GM12878 (cell line): Measurements from ENCODE around the gene YWHAH. TPM values are rescaled to one million over a fixed set of nuclear protein-coding genes. Genes with fewer than 3 reads are reported as not detected.

Experiments
- ATAC-seq: fragments of 200-7000 bp; cut with Tn5 transposase; 3 replicates; pipeline ENCODE4 v1.9.1; 2020; ENCODE audit warnings: mild to moderate bottlenecking, moderate library complexity
- BruUV-seq: library from RNA; stranded (reverse); fragments of 400-500 nt; replicated peaks from 2 replicates; lab custom pipeline; 2021; lab: Mats Ljungman, UMichigan
- CTCF ChIA-PET: fragments of 300-600 bp; sonication (Branson Sonifier 250); formaldehyde crosslinking; extraction: SDS; loops from one replicate; lab custom pipeline; 2021; ENCODE audit warnings: inconsistent platforms; lab: Yijun Ruan, JAX
- POLR2A ChIA-PET: fragments of 350-600 bp; formaldehyde crosslinking; extraction: SDS; loops from one replicate; lab custom pipeline; 2021; ENCODE audit warnings: inconsistent platforms; lab: Charles Lee
- RAD21 ChIA-PET: fragments of 300-600 bp; sonication (Branson Sonifier 250); formaldehyde crosslinking; loops from one replicate; lab custom pipeline; 2023; ENCODE audit warnings: antibody characterized with exemption; ENCODE audit not compliant: unreplicated experiment; lab: Charles Lee
- SMC1A ChIA-PET: fragments of 300-600 bp; sonication (Branson Sonifier 250); formaldehyde crosslinking; loops from one replicate; lab custom pipeline; 2023; ENCODE audit not compliant: unreplicated experiment, uncharacterized antibody; lab: Charles Lee
- DNase-seq: peaks from one replicate; pipeline ENCODE4 v3.0.0-alpha.2; 2011; ENCODE audit warnings: low read depth, low spot score
- FAIRE-seq: peaks from 3 replicates; lab custom pipeline; 2011; peaks lifted over from hg19 to GRCh38; lab: Jason Lieb, UNC
- H2AFZ ChIP-seq: 2 replicates; pipeline ENCODE4 v1.6.0; 2011; ENCODE audit warnings: low read depth, low read length, control low read depth; ENCODE audit not compliant: control insufficient read depth
- H3K27ac ChIP-seq: 2 replicates; pipeline ENCODE4 v1.5.1; 2011; ENCODE audit warnings: control low read depth; ENCODE audit not compliant: control insufficient read depth, insufficient read depth
- H3K27me3 ChIP-seq, 2 experiments: replicated peaks in 1 of 2; 2 replicates each; pipeline versions ENCODE4 v1.6.0 to v1.6.1; 2011; ENCODE audit warnings: low read length in 1 of 2; ENCODE audit not compliant: control insufficient read depth in 2 of 2, insufficient read depth in 2 of 2
- H3K36me3 ChIP-seq, 2 experiments: 2 replicates each; pipeline ENCODE4 v1.5.1; 2011; ENCODE audit warnings: low read length in 1 of 2; ENCODE audit not compliant: control insufficient read depth in 2 of 2, insufficient read depth in 2 of 2
- H3K4me1 ChIP-seq: 2 replicates; pipeline ENCODE4 v1.6.1; 2011; ENCODE audit warnings: mild to moderate bottlenecking, low read length, moderate library complexity, mixed read lengths; ENCODE audit not compliant: control insufficient read depth, insufficient read depth
- H3K4me2 ChIP-seq: 2 replicates; pipeline ENCODE4 v1.6.0; 2011; ENCODE audit warnings: control low read depth; ENCODE audit not compliant: control insufficient read depth, insufficient read depth
- H3K4me3 ChIP-seq: fragments of 200-600 bp; sonication (generic); 2 replicates; pipeline ENCODE4 v1.5.1; 2016
- H3K79me2 ChIP-seq: 2 replicates; pipeline ENCODE4 v1.6.0; 2011; ENCODE audit warnings: low read length; ENCODE audit not compliant: control insufficient read depth, insufficient read depth
- H3K9ac ChIP-seq: 2 replicates; pipeline ENCODE4 v1.8.0; 2011; ENCODE audit warnings: low read length, control low read depth, mixed read lengths; ENCODE audit not compliant: control insufficient read depth, insufficient read depth
- H3K9me3 ChIP-seq: replicated peaks from 3 replicates; pipeline ENCODE4 v1.5.1; 2011; ENCODE audit warnings: mild to moderate bottlenecking, low read length; ENCODE audit not compliant: control insufficient read depth, insufficient read depth
- H4K20me1 ChIP-seq: 2 replicates; pipeline ENCODE4 v1.6.0; 2011; ENCODE audit not compliant: control insufficient read depth, insufficient read depth
- ATF7 ChIP-seq: fragments of 450-650 bp; IDR thresholded peaks from 2 replicates; pipeline ENCODE4 v1.6.1; 2016; ENCODE audit warnings: low read depth, mild to moderate bottlenecking
- FOXK2 ChIP-seq: fragments of 450-650 bp; IDR thresholded peaks from 2 replicates; pipeline ENCODE4 v1.6.1; 2017; ENCODE audit warnings: mild to moderate bottlenecking, moderate library complexity
- GATAD2B ChIP-seq: fragments of 450-650 bp; conservative IDR thresholded peaks from 2 replicates; pipeline ENCODE4 v1.6.1; 2017; ENCODE audit warnings: low read depth, mild to moderate bottlenecking, moderate library complexity
- KAT2A ChIP-seq: conservative IDR thresholded peaks from 2 replicates; pipeline ENCODE4 v1.6.1; 2011; ENCODE audit warnings: low read depth, low read length; ENCODE audit not compliant: control insufficient read depth
- KDM1A ChIP-seq: fragments of 200-600 bp; sonication (generic); IDR thresholded peaks from 2 replicates; pipeline ENCODE4 v1.6.1; 2016; ENCODE audit warnings: borderline replicate concordance
- LARP7 ChIP-seq: fragments of 450-650 bp; IDR thresholded peaks from 2 replicates; pipeline ENCODE4 v1.6.1; 2017; ENCODE audit warnings: mild to moderate bottlenecking
- POU2F2 ChIP-seq: IDR thresholded peaks from 3 replicates; pipeline ENCODE4 v1.6.1; 2011; ENCODE audit warnings: low read depth, mild to moderate bottlenecking, low read length, borderline replicate concordance
- RAD51 ChIP-seq: fragments of 450-650 bp; IDR thresholded peaks from 2 replicates; pipeline ENCODE4 v1.6.1; 2016; ENCODE audit warnings: moderate library complexity, mild to moderate bottlenecking, inconsistent platforms
- RUNX3 ChIP-seq: IDR thresholded peaks from 2 replicates; pipeline ENCODE4 v1.6.1; 2012; ENCODE audit warnings: low read length, inconsistent platforms
- STAT1 ChIP-seq: fragments of 450-650 bp; conservative IDR thresholded peaks from 2 replicates; pipeline ENCODE4 v1.6.1; 2014; ENCODE audit warnings: antibody characterized with exemption, mild to moderate bottlenecking
- WRNIP1 ChIP-seq: IDR thresholded peaks from 2 replicates; pipeline ENCODE4 v1.6.1; 2011; ENCODE audit warnings: low read depth, low read length, improper control_type of control experiment, borderline replicate concordance
- WGBS: methylation state at CpG from one replicate; pipeline ENCODE4 v1.1.6; 2016; ENCODE audit warnings: low lambda C conversion rate; ENCODE audit not compliant: insufficient replicate concordance, insufficient coverage; ENCODE audit errors: missing lambda C conversion rate; 5-methylcytosine and 5-hydroxymethylcytosine counted together
- in situ Hi-C: fragments of 300-500 bp; cut with MboI; formaldehyde crosslinking; loops from 9 replicates; pipeline ENCODE4 v1.14.3; 2018; ENCODE audit warnings: mixed read lengths
- intact Hi-C: fragments of 100-400 bp; cut with micrococcal nuclease; formaldehyde crosslinking; loops from one replicate; pipeline ENCODE4 v1.14.2; 2022; ENCODE audit not compliant: unreplicated experiment
- polyA plus RNA-seq, 11 experiments: library from polyadenylated mRNA; depleted of rRNA in 4 of 11; unstranded in 6 of 11; stranded (reverse) in 5 of 11; fragments of >200 nt; fragmentation: Nextera tagmentation in 4 of 11; fragmentation: Illumina TruSeq in 1 of 11; extraction: Ambion mirVana in 4 of 11; extraction: Trizol in 1 of 11; gene quantifications; 1 replicate in 1 of 11; 2 replicates in 10 of 11; pipeline versions ENCODE4 v1.2.1 to v1.2.3, GENCODE V29; 2011 to 2016; ENCODE audit warnings: inconsistent platforms in 2 of 11, missing spikeins in 2 of 11, low read depth in 1 of 11
- total RNA-seq, 4 experiments: library from RNA; depleted of rRNA in 3 of 4; stranded (reverse); fragments of >200 nt in 3 of 4; fragmentation: Illumina TruSeq in 1 of 4; extraction: Trizol in 1 of 4; gene quantifications; 2 replicates each; pipeline versions ENCODE4 v1.2.1 to v1.2.3, GENCODE V29; 2013 to 2021
- TF ChIP-seq, protein P1 (sequence below): fragments of 450-650 bp; IDR thresholded peaks from 2 replicates; pipeline ENCODE4 v1.6.1; 2017; ENCODE audit warnings: antibody characterized with exemption, mild to moderate bottlenecking, moderate library complexity
- TF ChIP-seq, protein P2 (sequence below): fragments of 450-650 bp; IDR thresholded peaks from 2 replicates; pipeline ENCODE4 v1.6.1; 2018; ENCODE audit warnings: mild to moderate bottlenecking, low read depth, moderate library complexity; ENCODE audit not compliant: partially characterized antibody
- TF ChIP-seq, protein P3 (sequence below): fragments of 450-650 bp; IDR thresholded peaks from 2 replicates; pipeline ENCODE4 v1.6.1; 2017; ENCODE audit warnings: mild to moderate bottlenecking
- TF ChIP-seq, protein P4 (sequence below): fragments of 450-650 bp; IDR thresholded peaks from 2 replicates; pipeline ENCODE4 v1.6.1; 2014; ENCODE audit warnings: mild to moderate bottlenecking

The YWHAH gene
- total and polyA plus RNA-seq, 10 of the 15 experiments (the other 5 are each of a cell fraction or from before 2014, with no cell fraction given): 34.2 to 197 (median 115) TPM

DNA sequence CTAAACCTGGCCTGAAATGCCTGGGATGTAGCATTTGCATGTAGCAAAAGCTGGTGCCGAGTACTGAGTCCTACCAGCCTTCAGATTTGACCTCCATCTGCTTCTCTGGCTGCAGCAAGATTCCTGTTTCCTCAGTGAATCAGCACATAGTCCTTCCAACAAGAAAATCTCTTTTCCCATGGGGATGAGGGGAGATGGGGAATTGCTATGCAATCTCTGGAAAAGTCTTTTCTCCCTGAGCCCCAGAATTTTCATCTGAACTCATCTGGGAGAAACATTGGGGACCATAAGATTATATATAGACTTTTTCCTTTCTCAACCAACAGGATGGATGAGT is 32.0 kb upstream of the YWHAH start:
- CTCF ChIA-PET: no interaction called here
- WGBS: 38% methylated on average over 1 of the region's 1 CpG
- H3K36me3 ChIP-seq: no peaks in the 10 kb centered on the region; a peak in 2 of 4 replicates
- no peak overlapping the region for H3K4me2 ChIP-seq
- no peaks in the 10 kb centered on the region for H3K79me2 ChIP-seq
- FAIRE-seq (no peak), DNase-seq (no peak), ATAC-seq (no peak)
- H2AFZ ChIP-seq: no peak overlapping the region
- H3K9me3 ChIP-seq: no peaks in the 10 kb centered on the region
- SMC1A ChIA-PET: no interaction called here
- peaks cover 10% of the 10 kb centered on the region for H3K4me1 ChIP-seq
- intact Hi-C loops: no loop called here
- BruUV-seq: no TSS peak
- H3K4me3 ChIP-seq: no peak overlapping the region
- in situ Hi-C loops: no loop called here
- POLR2A ChIA-PET: interaction anchor here (0.6 kb wide), 2 partner anchors 67 to 236 kb away, joined by 6 to 7 read pairs; no protein-coding TSS in a partner anchor
- RAD21 ChIA-PET: no interaction called here
- H3K9ac ChIP-seq: no peak overlapping the region
- no peak overlapping the region for H3K27ac ChIP-seq
- no peaks in the 10 kb centered on the region for H4K20me1 ChIP-seq
- no peaks in the 10 kb centered on the region for H3K27me3 ChIP-seq
- TF ChIP-seq STAT1: no peak
- no peak for TF ChIP-seq KAT2A
- TF ChIP-seq KDM1A: no peak
- TF ChIP-seq, protein P1, sequence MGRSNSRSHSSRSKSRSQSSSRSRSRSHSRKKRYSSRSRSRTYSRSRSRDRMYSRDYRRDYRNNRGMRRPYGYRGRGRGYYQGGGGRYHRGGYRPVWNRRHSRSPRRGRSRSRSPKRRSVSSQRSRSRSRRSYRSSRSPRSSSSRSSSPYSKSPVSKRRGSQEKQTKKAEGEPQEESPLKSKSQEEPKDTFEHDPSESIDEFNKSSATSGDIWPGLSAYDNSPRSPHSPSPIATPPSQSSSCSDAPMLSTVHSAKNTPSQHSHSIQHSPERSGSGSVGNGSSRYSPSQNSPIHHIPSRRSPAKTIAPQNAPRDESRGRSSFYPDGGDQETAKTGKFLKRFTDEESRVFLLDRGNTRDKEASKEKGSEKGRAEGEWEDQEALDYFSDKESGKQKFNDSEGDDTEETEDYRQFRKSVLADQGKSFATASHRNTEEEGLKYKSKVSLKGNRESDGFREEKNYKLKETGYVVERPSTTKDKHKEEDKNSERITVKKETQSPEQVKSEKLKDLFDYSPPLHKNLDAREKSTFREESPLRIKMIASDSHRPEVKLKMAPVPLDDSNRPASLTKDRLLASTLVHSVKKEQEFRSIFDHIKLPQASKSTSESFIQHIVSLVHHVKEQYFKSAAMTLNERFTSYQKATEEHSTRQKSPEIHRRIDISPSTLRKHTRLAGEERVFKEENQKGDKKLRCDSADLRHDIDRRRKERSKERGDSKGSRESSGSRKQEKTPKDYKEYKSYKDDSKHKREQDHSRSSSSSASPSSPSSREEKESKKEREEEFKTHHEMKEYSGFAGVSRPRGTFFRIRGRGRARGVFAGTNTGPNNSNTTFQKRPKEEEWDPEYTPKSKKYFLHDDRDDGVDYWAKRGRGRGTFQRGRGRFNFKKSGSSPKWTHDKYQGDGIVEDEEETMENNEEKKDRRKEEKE: no peak
- TF ChIP-seq, protein P2, sequence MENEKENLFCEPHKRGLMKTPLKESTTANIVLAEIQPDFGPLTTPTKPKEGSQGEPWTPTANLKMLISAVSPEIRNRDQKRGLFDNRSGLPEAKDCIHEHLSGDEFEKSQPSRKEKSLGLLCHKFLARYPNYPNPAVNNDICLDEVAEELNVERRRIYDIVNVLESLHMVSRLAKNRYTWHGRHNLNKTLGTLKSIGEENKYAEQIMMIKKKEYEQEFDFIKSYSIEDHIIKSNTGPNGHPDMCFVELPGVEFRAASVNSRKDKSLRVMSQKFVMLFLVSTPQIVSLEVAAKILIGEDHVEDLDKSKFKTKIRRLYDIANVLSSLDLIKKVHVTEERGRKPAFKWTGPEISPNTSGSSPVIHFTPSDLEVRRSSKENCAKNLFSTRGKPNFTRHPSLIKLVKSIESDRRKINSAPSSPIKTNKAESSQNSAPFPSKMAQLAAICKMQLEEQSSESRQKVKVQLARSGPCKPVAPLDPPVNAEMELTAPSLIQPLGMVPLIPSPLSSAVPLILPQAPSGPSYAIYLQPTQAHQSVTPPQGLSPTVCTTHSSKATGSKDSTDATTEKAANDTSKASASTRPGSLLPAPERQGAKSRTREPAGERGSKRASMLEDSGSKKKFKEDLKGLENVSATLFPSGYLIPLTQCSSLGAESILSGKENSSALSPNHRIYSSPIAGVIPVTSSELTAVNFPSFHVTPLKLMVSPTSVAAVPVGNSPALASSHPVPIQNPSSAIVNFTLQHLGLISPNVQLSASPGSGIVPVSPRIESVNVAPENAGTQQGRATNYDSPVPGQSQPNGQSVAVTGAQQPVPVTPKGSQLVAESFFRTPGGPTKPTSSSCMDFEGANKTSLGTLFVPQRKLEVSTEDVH: no peak
- TF ChIP-seq WRNIP1: no peak
- TF ChIP-seq FOXK2: no peak
- TF ChIP-seq ATF7: no peak
- TF ChIP-seq, protein P3, sequence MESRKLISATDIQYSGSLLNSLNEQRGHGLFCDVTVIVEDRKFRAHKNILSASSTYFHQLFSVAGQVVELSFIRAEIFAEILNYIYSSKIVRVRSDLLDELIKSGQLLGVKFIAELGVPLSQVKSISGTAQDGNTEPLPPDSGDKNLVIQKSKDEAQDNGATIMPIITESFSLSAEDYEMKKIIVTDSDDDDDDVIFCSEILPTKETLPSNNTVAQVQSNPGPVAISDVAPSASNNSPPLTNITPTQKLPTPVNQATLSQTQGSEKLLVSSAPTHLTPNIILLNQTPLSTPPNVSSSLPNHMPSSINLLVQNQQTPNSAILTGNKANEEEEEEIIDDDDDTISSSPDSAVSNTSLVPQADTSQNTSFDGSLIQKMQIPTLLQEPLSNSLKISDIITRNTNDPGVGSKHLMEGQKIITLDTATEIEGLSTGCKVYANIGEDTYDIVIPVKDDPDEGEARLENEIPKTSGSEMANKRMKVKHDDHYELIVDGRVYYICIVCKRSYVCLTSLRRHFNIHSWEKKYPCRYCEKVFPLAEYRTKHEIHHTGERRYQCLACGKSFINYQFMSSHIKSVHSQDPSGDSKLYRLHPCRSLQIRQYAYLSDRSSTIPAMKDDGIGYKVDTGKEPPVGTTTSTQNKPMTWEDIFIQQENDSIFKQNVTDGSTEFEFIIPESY: no peak
- no peak for TF ChIP-seq RAD51
- no peak for TF ChIP-seq RUNX3
- TF ChIP-seq GATAD2B: no peak
- no peak for TF ChIP-seq LARP7
- TF ChIP-seq, protein P4, sequence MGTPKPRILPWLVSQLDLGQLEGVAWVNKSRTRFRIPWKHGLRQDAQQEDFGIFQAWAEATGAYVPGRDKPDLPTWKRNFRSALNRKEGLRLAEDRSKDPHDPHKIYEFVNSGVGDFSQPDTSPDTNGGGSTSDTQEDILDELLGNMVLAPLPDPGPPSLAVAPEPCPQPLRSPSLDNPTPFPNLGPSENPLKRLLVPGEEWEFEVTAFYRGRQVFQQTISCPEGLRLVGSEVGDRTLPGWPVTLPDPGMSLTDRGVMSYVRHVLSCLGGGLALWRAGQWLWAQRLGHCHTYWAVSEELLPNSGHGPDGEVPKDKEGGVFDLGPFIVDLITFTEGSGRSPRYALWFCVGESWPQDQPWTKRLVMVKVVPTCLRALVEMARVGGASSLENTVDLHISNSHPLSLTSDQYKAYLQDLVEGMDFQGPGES: no peak
- TF ChIP-seq POU2F2: no peak
